IPS-15b (cell line): ENCODE data around the gene TARS1.

Source experiments
- H3K27me3 ChIP-seq: one replicate; pipeline ENCODE4 v1.6.1; 2013; ENCODE audit warnings: low read length; ENCODE audit not compliant: control insufficient read depth, insufficient read depth
- H3K36me3 ChIP-seq: one replicate; pipeline ENCODE4 v1.6.1; 2013; ENCODE audit warnings: low read length; ENCODE audit not compliant: control insufficient read depth, insufficient read depth
- H3K4me1 ChIP-seq: one replicate; pipeline ENCODE4 v1.6.1; 2013; ENCODE audit warnings: mild to moderate bottlenecking, low read length; ENCODE audit not compliant: control insufficient read depth, insufficient read depth
- H3K4me3 ChIP-seq: one replicate; pipeline ENCODE4 v1.5.1; 2013; ENCODE audit warnings: low read depth, low read length
- H3K9ac ChIP-seq: one replicate; pipeline ENCODE4 v1.6.1; 2013; ENCODE audit warnings: low read depth, mild to moderate bottlenecking, low read length
- H3K9me3 ChIP-seq: one replicate; pipeline ENCODE4 v1.6.1; 2013; ENCODE audit warnings: mild to moderate bottlenecking, low read length; ENCODE audit not compliant: control insufficient read depth, insufficient read depth

Gene TARS1

GRCh38 chr5:33474931-33475499, 34.2 kb downstream of the TARS1 start:
- no peak overlapping the region for H3K4me3 ChIP-seq
- H3K27me3 ChIP-seq, result no peaks in the 10 kb centered on the region
- H3K9ac ChIP-seq, result no peak overlapping the region
- H3K36me3 ChIP-seq, result peaks cover 16% of the 10 kb centered on the region
- peaks cover 14% of the 10 kb centered on the region for H3K4me1 ChIP-seq
- no peaks in the 10 kb centered on the region for H3K9me3 ChIP-seq

GRCh38 chr5:33475706-33476105, 34.9 kb downstream of the TARS1 start:
- no peak overlapping the region for H3K9ac ChIP-seq
- H3K27me3 ChIP-seq, result no peaks in the 10 kb centered on the region
- no peaks in the 10 kb centered on the region for H3K9me3 ChIP-seq
- peaks cover 12% of the 10 kb centered on the region for H3K4me1 ChIP-seq
- no peak overlapping the region for H3K4me3 ChIP-seq
- peaks cover 9% of the 10 kb centered on the region for H3K36me3 ChIP-seq

- Histone ChIP-seq H3K4me1 (peaks cover 12% of the 10 kb centered on the region), H3K36me3 (peaks cover 5% of the 10 kb centered on the region), H3K9me3 (no peaks in the 10 kb centered on the region), H3K9ac (no peak overlapping the region), H3K4me3 (no peak overlapping the region), H3K27me3 (no peaks in the 10 kb centered on the region)
These were observed 36.2 kb downstream of the TARS1 start for GRCh38 chr5:33476992-33477391.

GRCh38 chr5:33477816-33478215, 37.1 kb downstream of the TARS1 start:
- Histone ChIP-seq H3K9ac (no peak overlapping the region), H3K4me3 (no peak overlapping the region), H3K36me3 (peaks cover 5% of the 10 kb centered on the region), H3K9me3 (no peaks in the 10 kb centered on the region), H3K27me3 (no peaks in the 10 kb centered on the region), H3K4me1 (peaks cover 11% of the 10 kb centered on the region)

- Histone ChIP-seq H3K36me3 (peaks cover 5% of the 10 kb centered on the region), H3K4me3 (no peak overlapping the region), H3K9me3 (no peaks in the 10 kb centered on the region), H3K27me3 (no peaks in the 10 kb centered on the region), H3K4me1 (peaks cover 4% of the 10 kb centered on the region), H3K9ac (no peak overlapping the region)
These were observed 38.5 kb downstream of the TARS1 start for GRCh38 chr5:33479311-33479710.

GRCh38 chr5:33480876-33481275, 40.1 kb downstream of the TARS1 start:
- peaks cover 4% of the 10 kb centered on the region for H3K4me1 ChIP-seq
- H3K36me3 ChIP-seq, result no peaks in the 10 kb centered on the region
- H3K4me3 ChIP-seq, result no peak overlapping the region
- H3K27me3 ChIP-seq, result no peaks in the 10 kb centered on the region
- no peak overlapping the region for H3K9ac ChIP-seq
- no peaks in the 10 kb centered on the region for H3K9me3 ChIP-seq

GRCh38 chr5:33482335-33482734, 41.6 kb downstream of the TARS1 start:
- H3K4me1 ChIP-seq, result peaks cover 4% of the 10 kb centered on the region
- H3K9me3 ChIP-seq, result no peaks in the 10 kb centered on the region
- H3K27me3 ChIP-seq, result no peaks in the 10 kb centered on the region
- no peak overlapping the region for H3K9ac ChIP-seq
- no peak overlapping the region for H3K4me3 ChIP-seq
- H3K36me3 ChIP-seq, result no peaks in the 10 kb centered on the region

- Histone ChIP-seq H3K4me1 (peaks cover 4% of the 10 kb centered on the region), H3K9me3 (no peaks in the 10 kb centered on the region), H3K36me3 (no peaks in the 10 kb centered on the region), H3K4me3 (no peak overlapping the region), H3K27me3 (no peaks in the 10 kb centered on the region), H3K9ac (no peak overlapping the region)
These were observed 46.5 kb downstream of the TARS1 start for GRCh38 chr5:33487236-33487635.

GRCh38 chr5:33488558-33489355, 48.0 kb downstream of the TARS1 start:
- Histone ChIP-seq H3K9ac (no peak overlapping the region), H3K36me3 (no peaks in the 10 kb centered on the region), H3K4me1 (no peaks in the 10 kb centered on the region), H3K9me3 (no peaks in the 10 kb centered on the region), H3K27me3 (no peaks in the 10 kb centered on the region), H3K4me3 (no peak overlapping the region)

GRCh38 chr5:33489481-33490067, 48.8 kb downstream of the TARS1 start:
- no peaks in the 10 kb centered on the region for H3K36me3 ChIP-seq
- no peak overlapping the region for H3K9ac ChIP-seq
- no peaks in the 10 kb centered on the region for H3K4me1 ChIP-seq
- H3K4me3 ChIP-seq, result no peak overlapping the region
- no peaks in the 10 kb centered on the region for H3K27me3 ChIP-seq
- H3K9me3 ChIP-seq, result no peaks in the 10 kb centered on the region

GRCh38 chr5:33490071-33490665, 49.4 kb downstream of the TARS1 start:
- Histone ChIP-seq H3K9me3 (no peaks in the 10 kb centered on the region), H3K4me3 (no peak overlapping the region)

GRCh38 chr5:33491941-33492340, 51.2 kb downstream of the TARS1 start:
- Histone ChIP-seq H3K36me3 (no peaks in the 10 kb centered on the region), H3K9ac (no peak overlapping the region), H3K4me3 (no peak overlapping the region), H3K9me3 (no peaks in the 10 kb centered on the region), H3K27me3 (no peaks in the 10 kb centered on the region), H3K4me1 (no peaks in the 10 kb centered on the region)

More at GRCh38 chr5:33490071-33490665, 49.4 kb downstream of the TARS1 start:
- Histone ChIP-seq H3K4me1 (no peaks in the 10 kb centered on the region), H3K9ac (no peak overlapping the region), H3K36me3 (no peaks in the 10 kb centered on the region), H3K27me3 (no peaks in the 10 kb centered on the region)
